HG02623 (cell line): ENCODE data around the gene LUC7L.
"Not testable (repeated sequence)": the region's sequence is repeated elsewhere in the genome, so short reads cannot be mapped to it uniquely, and the experiment has no call there.

Experiments
- ATAC-seq: cut with Tn5 transposase; IDR thresholded peaks from one replicate; pipeline ENCODE4 v1.9.1; 2021; ENCODE audit warnings: moderate library complexity; ENCODE audit not compliant: unreplicated experiment

Gene LUC7L

GRCh38 chr16:180681-181564 is 48.3 kb downstream of the LUC7L start:
- ATAC-seq: no peak

- no peak for ATAC-seq
These were observed 49.1 kb downstream of the LUC7L start, which contains the start of gene HBQ1 for GRCh38 chr16:180101-180675. Gene HBQ1 (plus strand): TSS chr16:180459. CDS start chr16:180487, 28 bp downstream.

- ATAC-seq: no peak
These were observed 49.8 kb downstream of the LUC7L start for GRCh38 chr16:179211-180092.

- no peak for ATAC-seq
These were observed 50.6 kb downstream of the LUC7L start for GRCh38 chr16:178668-179015.

GRCh38 chr16:177981-178667 is 51.1 kb downstream of the LUC7L start:
- ATAC-seq: no peak

GRCh38 chr16:177394-177822 is 51.8 kb downstream of the LUC7L start:
- ATAC-seq: no peak

GRCh38 chr16:176477-177382 is 52.5 kb downstream of the LUC7L start, which contains the start of gene HBA1:
Gene HBA1 (plus strand): TSS chr16:176680. CDS start chr16:176717, 37 bp downstream.
- not testable (repeated sequence) for ATAC-seq

GRCh38 chr16:176006-176405 is 53.2 kb downstream of the LUC7L start:
- ATAC-seq: not testable (repeated sequence)

- no peak for ATAC-seq
These were observed 54.0 kb downstream of the LUC7L start for GRCh38 chr16:175011-175949.

- ATAC-seq: not testable (repeated sequence)
These were observed 55.1 kb downstream of the LUC7L start for GRCh38 chr16:173928-174769.

GRCh38 chr16:173211-173854 is 55.9 kb downstream of the LUC7L start:
- not testable (repeated sequence) for ATAC-seq

- not testable (repeated sequence) for ATAC-seq
These were observed 56.8 kb downstream of the LUC7L start, which contains the start of gene HBA2 for GRCh38 chr16:172374-172941. Gene HBA2 (plus strand): TSS chr16:172876. CDS start chr16:172913, 37 bp downstream.

- no peak for ATAC-seq
These were observed 58.5 kb downstream of the LUC7L start for GRCh38 chr16:170788-171187.

- not testable (repeated sequence) for ATAC-seq
These were observed 59.2 kb downstream of the LUC7L start for GRCh38 chr16:170088-170507.

- ATAC-seq: no peak
These were observed 60.2 kb downstream of the LUC7L start for GRCh38 chr16:169014-169413.

GRCh38 chr16:168424-168823 is 60.8 kb downstream of the LUC7L start:
- ATAC-seq: no peak
